GM19035 (cell line): ENCODE measurements around the gene OR1S1.
"Not testable (repeated sequence)": the region's sequence is repeated elsewhere in the genome, so short reads cannot be mapped to it uniquely, and the experiment has no call there.

Experiments
- ATAC-seq: cut with Tn5 transposase; IDR thresholded peaks from one replicate; pipeline ENCODE4 v1.9.1; 2021; ENCODE audit not compliant: unreplicated experiment

Gene OR1S1

DNA sequence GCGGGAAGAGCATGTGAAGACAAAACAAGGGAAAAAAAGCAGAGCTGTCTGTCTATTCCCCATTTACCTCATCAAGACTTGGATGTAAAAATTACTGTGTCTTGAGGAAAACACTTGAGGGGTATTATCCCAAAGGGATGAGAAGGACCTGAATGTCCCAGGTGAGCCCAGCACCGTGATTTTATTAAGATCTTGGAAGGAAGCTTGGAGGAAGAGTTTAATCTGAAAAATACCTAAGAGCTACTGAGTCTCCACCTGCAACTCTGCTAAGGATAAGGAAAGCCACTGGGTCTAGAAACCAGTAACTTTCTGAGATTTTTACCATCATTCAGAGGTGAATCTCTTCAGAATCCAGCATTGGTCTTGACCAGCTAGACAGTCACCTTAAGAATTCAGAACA, at the start of gene OR1S1:
Gene OR1S1 (plus strand): TSS at position 301 of the 400 bp plus-strand sequence.
- not testable (repeated sequence) for ATAC-seq

DNA sequence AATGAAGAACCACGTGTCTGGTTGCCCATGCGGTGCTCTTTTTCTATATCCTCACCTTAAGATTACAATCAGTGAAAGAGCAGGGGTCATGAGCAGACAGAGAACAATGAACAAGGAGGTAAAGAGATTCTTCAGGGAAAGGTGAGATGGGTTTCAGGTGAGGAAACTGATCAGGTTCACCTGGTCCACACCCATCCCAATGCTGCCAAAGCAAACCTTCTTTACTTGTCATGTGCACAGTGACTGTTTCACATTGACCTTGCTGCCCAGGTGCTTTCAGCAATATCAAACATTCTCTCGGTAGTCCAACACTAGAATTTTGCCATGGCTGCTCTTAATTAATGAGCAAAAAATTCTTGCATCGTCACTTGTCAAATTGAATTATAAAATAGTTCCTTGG, 48.1 kb upstream of the OR1S1 start:
- no peak for ATAC-seq

GRCh38 chr11:58164990-58165389, 47.5 kb upstream of the OR1S1 start:
- ATAC-seq: no peak

DNA sequence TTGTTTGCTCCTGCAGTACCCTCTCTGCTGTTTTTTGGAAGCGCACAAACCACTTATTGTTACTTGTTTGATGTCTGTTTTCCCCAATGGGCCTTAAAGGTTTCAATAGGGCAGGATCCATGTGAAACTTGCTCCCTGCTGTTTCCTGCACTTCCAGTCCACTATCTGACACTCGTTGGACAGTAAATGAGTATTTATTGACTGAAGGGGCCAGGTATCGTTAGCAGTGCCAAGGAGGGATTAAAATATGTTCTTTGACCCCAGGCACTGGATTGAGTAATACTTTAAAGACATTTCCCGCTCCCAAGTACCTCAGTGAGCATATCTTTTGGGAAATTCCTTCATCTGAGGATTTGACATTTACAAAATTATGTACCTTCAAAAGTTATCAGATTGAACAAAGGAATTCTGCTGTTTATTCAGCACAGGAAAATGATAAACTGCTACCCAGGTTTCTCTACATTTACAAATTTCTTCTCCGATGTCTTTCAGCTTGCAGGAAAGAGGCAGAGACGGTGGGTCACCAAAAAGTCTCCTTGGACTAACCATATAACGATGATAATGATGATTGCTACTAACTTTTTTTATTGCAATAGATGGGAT, 46.9 kb upstream of the OR1S1 start:
- no peak for ATAC-seq

- ATAC-seq: no peak
Observed at GRCh38 chr11:58177409-58178054, 35.0 kb upstream of the OR1S1 start.

GRCh38 chr11:58178444-58178843, 34.1 kb upstream of the OR1S1 start:
- no peak for ATAC-seq

GRCh38 chr11:58179648-58180047, 32.9 kb upstream of the OR1S1 start:
- ATAC-seq: no peak

DNA sequence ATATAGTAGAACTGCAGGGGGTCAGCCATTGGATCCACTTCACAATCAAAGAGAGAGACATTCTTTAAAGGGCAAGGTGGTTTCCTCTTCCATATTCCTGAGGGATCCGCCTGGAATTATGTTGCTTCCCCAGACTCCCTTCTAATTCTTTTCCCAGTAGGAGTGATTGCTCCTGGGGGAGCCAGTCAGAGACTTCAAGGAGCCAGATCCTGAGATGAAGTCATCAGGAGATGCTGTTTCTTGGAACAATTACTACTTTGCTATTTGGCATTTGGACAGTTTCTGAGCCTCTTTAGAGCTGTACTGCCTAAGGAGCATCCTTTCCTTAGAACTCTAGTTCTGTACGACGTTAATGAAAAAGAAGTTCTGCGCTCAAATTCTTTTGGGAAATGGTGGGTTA, 25.6 kb upstream of the OR1S1 start:
- no peak for ATAC-seq

DNA sequence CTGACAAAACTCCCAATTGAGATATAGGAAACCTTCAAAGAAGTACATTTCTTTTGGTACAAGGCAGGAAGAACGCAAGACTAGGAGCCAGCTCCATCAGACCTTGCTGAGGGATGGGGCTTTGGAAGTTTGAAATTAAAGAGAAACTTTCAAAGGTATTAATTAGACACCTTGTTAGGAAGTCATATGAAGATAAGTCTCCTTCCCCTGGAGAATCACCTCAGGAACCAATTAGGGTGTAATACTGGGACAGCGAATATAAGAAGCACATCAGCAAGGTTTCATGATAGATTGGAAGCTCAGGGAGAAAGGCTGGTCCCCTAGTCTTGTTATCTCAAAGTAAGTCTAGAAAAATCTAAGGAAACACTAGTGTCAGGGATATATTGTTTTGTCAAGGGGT, 23.8 kb upstream of the OR1S1 start, which contains the start of gene OR9Q2:
Gene OR9Q2 (plus strand): TSS at position 301 of the 400 bp plus-strand sequence. CDS start 1,421 bp downstream, outside the sequence.
- no peak for ATAC-seq

DNA sequence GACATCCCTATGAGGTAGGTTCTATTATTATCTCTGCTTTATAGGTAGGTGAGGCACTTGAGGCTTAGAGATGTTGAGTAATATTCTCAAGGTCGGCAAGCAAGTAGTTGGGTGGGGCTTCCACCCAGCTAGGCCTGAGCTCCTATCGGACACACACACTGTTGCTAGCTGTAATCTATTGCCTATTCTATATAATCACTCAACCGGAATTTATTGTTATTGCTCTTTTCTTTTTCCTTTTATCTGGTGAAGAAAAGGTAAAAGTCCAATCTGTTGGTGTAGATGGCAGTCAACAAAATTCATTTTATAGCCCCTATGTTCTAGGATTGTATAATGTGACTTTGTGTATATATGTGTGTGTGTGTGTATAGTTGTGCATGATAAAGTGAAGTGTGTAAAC, 20.3 kb upstream of the OR1S1 start:
- no peak for ATAC-seq

GRCh38 chr11:58193391-58193790, 19.1 kb upstream of the OR1S1 start:
- ATAC-seq: no peak

GRCh38 chr11:58195939-58196338, 16.6 kb upstream of the OR1S1 start:
- no peak for ATAC-seq

GRCh38 chr11:58199271-58199670, 13.2 kb upstream of the OR1S1 start:
- no peak for ATAC-seq

DNA sequence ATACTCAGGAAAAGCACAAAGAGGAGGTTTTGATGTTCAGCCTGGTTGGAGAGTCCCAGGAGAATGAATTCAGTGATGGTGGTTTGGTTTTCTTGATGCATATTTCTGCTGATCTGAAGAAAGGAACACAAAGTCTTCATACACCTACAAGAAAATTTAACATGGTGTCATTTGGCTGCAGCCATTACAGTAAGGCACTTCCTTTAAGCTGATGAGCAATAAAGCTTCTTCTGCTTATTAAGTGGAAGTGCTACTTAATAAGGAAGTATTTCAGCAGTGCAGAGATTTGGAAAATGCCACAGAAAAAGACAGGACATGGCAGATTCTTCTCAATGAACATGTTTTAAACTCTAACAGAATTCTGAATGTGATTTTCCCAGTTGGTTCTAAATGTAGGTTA, 8.5 kb upstream of the OR1S1 start, which contains the start of gene OR1S2:
Gene OR1S2 (minus strand): TSS at position 101 of the 400 bp plus-strand sequence. CDS start 0 bp downstream, at position 101.
- no peak for ATAC-seq

GRCh38 chr11:58216476-58216875, 4.0 kb downstream of the OR1S1 start:
- ATAC-seq: no peak

GRCh38 chr11:58222721-58223120, 10.2 kb downstream of the OR1S1 start:
- no peak for ATAC-seq

DNA sequence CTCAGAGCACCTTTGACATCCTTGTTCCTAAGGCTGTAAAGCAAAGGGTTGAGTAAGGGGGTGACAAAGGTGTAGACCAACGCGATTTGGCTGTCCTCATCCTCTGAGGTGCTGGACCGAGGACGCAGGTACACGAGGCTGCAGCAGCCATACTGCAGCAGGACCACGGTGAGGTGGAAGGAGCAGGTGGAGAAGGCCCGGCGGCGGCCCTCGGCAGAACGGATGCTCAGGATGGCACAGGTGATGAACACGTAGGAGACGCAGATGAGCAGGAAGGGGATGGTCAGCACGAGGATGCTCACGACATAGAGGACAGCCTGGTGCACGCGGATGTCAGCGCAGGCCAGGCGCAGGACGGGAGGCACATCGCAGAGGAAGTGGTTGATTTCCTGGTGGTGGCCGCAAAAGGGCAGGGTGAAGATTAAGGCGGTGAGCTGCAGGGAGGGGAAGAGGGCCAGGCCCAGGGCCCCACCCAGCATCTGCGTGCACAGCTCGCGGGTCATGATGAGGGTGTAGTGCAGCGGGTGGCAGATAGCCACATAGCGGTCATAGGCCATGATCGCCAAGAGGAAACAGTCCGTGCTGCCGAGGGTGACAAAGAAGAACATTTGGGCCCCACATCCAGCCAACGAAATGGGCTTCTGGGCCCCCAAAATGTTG, 15.6 kb downstream of the OR1S1 start:
- ATAC-seq: no peak

DNA sequence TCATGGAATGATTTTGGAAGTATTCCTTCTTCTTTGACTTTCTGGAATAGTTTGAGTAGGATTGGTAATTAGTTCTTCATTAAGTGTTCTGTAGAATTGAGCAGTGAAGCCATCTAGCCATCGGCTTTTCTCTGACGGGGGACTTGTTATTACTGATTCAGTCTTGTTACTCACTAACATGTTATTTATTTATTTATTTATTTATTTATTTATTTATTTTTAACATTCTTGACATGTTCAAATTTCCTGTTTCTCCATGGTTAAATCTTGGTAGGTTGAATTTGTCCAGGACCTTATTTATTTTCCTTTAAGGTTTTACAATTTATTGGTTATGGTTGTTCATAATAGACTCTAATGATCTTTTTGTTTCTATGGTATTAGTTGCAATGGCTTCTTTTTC, 31.4 kb downstream of the OR1S1 start:
- no peak for ATAC-seq

DNA sequence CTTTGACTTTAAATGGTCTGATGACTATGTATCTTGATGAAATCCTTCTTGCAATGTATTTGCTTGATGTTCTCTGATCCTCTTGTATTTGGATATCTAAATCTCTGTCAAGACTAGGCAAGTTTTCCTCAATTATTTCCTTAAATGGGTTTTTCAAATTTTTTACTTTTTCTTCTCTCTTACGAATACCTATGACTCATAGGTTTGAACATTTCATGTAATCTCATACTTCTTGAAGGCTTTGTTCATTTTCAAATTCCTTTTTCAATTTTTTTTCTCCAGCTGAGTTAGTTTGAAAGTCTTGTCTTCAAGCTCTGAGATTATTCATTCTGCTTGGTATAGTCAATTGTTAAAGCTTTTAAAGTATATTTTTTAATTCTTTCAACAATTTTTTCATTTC, 42.4 kb downstream of the OR1S1 start:
- ATAC-seq: no peak

DNA sequence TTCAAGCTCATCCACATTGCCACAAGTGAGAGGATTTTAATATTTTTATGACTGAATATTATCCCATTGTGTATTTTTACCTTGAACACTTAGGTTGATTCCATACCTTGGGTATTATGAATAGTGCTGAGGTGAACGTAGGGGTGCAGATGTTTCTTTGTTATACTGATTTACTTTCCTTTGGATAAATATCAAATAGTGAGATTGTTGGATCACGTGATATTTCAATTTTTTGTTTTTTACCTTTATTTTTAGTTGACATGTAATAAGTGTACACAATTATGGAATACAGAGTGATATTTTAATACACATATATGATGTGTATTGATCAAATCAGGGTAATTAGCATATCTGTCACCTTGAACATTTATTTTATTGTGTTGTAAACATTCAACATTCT, 47.5 kb downstream of the OR1S1 start:
- no peak for ATAC-seq
